Subcutaneous adipose tissue (tissue), 4 donors: ENCODE results near the gene MYL10. TPM values are rescaled to one million over a fixed set of nuclear protein-coding genes. Genes with fewer than 3 reads are reported as not detected.

ENCODE experiments used
- CTCF ChIP-seq: fragments of 450-650 bp; IDR thresholded peaks from one replicate; pipeline ENCODE4 v1.5.1; 2016; ENCODE audit warnings: low read depth, mild to moderate bottlenecking, control low read depth, antibody characterized with exemption, moderate library complexity
- total RNA-seq, 4 donors: library from RNA; depleted of rRNA; stranded (reverse); fragments of >200 nt; gene quantifications; one replicate each; pipeline ENCODE4 v1.1.0, GENCODE V29; 2016

The MYL10 gene
- total RNA-seq, 4 donors from 2014 or later: not detected

GRCh38 chr7:101594790-101595189, 34.3 kb downstream of the MYL10 start:
- no peak for TF ChIP-seq CTCF

- TF ChIP-seq CTCF: no peak
These were observed 35.5 kb downstream of the MYL10 start for GRCh38 chr7:101593556-101593955.

GRCh38 chr7:101591504-101591903, 37.6 kb downstream of the MYL10 start:
- no peak for TF ChIP-seq CTCF

GRCh38 chr7:101590663-101591435, 38.2 kb downstream of the MYL10 start:
- no peak for TF ChIP-seq CTCF

DNA sequence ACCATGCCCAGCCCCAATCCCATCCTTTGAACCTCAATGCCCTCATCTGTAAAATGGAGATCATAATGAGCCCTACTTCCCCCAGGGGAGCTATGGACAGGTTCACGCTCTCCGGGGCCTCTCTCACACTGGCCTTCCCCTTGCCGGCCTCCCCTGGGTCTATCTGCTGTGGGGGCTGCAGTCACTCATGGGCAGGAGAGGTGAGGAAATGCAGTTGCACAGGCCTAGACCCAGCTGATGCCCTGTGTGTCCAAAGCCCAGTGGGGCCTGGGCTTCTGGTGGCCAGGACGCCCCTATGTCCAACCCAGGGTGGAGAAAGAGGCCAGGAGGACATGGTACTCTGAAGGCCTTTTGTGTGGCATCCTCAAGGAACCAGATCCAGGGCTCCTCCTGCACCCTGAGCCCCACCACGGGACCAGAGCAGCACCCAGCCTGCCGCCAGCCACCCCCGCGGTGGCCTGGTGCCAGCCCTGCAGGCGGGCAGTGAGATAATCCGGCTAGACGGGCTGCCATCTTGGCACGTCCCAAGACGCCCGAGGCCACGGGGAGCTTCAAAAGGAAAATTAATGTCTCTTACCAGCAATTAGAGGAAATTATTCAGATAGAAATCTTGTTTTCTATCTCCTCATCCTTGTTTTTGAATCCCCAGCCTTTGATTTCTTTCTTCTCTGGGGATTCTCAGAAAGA, 39.0 kb downstream of the MYL10 start:
- no peak for TF ChIP-seq CTCF

GRCh38 chr7:101589052-101589451, 40.0 kb downstream of the MYL10 start:
- TF ChIP-seq CTCF: no peak

- no peak for TF ChIP-seq CTCF
These were observed 40.8 kb downstream of the MYL10 start for GRCh38 chr7:101588131-101588935.
